Cortex of kidney (tissue), 1 donor: ENCODE measurements around the gene PSMG3.
"Not testable (repeated sequence)": the region's sequence is repeated elsewhere in the genome, so short reads cannot be mapped to it uniquely, and the experiment has no call there.

Experiments used
- DNase-seq: peaks from one replicate; lab custom pipeline; 2025; lab: John Stamatoyannopoulos, UW

Gene PSMG3

DNA sequence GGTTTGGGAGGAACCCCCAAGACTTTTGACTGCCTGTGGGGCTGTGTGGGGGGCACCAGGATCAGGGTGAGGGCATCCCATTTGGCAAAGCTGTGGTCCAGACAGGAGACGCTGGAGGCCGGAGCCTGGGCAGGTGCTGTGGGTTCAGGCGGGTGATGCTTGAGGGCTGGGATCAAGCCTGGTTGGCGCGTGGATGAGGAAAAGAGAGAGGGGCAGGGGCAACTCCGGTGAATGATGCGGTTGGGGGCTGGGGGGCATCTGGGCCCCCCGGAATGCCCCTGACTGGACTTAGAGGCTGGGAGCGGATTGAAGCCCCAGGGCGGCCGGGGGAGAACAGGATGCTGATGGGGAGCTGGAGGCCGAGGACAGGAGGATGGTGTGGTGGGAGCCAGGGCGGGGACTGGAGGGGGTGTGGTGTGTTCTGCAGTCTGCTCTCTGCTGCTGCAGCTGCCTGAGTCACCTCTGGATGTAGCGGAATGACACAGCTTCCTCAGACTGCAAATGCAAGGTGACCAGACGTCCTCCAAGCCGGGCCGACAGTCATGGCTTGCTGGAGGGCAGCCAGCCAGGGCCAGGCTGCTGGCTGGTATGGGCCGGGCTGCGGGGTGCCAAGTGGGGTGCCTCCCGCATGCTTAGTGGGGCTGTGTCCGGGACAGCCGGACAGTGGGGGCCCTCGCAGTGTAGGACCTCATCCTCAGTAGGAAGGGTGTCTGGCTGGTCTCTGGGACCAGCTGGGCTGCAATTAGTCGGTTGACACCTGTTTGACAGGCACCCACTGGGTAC, 36.1 kb downstream of the PSMG3 start:
- no peak for DNase-seq

DNA sequence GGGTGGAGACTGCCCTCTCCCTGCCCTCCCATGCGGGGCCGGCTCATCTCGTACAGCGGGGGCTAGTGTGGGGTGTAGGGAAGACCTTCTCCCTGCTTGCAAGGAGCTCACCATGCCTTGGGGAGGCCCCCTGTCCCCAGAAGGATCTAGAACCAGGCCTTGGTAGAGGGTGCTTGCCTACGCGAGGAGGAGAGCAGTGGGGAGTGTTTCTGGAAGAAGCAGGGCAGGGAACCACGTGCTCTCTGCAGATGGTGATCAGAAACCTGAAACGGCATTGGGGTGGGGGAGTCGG, 36.6 kb downstream of the PSMG3 start:
- no peak for DNase-seq

DNA sequence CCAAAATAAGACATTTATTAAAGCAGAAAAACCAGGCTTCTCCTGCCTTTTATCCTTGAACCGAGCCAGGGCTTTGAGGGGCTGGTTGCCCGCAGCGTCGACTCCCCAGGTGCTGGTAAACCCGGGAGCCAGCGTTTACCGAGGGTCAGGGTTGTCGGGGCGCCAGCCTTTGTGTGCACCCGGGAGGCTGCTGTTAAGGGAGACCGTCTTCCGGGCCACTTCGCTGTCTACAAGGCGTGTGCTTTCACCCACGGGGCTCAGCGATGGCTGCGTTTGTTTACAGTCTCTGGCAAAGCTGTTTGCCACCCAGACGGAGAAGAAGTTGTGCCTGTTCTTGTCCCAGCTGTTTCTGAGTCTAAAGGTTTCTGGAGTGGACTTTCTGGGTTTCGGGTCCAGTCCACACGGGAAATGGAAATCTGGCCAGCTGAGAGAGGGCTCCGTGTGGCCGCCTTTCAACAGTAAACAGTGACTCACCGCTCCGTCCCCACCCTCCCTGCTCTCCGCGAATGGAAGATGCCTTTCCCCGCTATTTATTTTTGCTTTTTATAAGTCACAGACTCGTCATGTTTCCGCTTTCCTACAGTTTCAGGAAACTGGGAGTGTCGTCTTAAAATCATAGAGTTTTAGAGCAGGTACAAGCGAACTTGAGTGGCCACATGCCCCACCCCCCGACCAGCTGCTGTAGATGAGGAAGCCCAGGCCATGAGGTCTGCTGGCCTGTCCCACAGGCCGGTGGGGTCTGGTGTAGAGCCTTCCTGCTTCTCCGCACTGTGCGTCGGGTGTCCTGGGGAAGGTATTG, 37.2 kb downstream of the PSMG3 start:
- no peak for DNase-seq

DNA sequence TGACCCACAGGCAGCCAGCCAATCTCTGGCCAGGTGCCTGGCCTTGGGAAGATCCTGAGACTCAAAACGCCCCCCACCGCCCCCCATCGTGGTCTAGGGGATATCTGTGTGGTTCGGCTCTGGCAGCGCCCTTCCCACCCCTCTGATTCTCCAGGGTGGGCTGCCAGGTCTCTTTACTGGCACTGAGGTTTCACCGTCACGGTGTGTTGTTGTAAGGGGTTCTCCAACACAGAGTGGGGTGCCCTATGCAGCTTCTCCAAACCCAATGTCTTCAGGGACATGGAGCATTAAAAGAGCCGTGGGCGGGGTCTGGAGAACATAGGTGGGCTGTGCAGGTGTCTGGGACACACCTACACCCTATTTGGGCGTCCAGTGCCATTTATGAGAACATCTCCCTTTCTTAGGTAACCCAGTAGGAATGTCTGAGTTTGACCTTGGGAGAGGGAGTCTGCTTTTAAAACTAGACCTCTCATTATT, 37.8 kb downstream of the PSMG3 start:
- DNase-seq: no peak

DNA sequence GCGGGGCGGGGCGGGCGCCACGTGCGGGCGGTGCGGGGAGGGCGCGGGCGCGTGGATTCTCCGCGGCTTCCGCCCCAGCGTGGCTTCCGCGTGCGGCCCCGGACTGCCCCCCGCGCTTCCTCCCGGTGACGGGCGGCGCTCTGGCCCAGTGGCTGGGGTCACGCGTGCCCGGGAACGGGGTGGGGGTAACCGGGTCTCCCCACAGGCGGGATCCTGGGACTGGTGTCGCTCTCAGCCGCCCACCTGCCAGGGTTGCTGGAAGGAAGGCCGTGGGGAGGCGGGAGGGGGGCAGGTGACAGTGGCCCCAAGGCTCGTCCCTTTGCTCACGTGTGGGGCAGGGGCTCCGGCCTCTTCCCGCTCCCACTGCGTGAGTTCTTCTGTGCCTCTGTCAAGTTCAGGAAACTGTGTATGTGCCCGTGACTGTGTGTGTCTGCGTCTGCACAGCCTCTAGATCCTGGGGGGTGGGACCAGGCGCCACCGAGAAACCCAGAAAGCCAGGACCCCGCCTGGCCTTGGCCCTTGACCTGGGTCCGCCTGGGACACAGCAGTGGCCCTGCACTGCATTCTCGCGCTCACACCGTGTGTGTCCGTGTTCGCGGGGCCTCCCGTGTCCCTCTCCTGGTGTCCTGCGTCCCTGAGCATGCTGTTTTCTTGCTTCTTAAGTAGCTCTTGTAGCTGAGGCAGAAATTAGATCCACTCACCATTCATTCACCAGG, 38.4 kb downstream of the PSMG3 start:
- DNase-seq: no peak

DNA sequence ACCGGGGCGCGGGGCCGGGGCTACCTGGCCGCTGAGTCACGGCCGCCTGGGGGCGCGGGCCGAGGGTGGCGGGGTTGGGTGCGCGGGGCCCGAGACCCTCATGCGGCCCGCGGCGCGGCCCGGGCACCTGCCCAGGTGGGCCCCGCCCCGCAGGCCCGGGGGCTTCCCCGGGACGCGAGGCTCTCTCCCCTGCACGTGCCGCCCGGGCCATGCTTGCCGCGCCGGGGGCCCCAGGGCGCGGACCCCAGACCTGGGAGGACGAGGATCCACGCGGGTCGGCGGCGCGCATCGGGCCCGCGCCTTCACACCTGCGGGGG, 38.9 kb downstream of the PSMG3 start:
- no peak for DNase-seq

DNA sequence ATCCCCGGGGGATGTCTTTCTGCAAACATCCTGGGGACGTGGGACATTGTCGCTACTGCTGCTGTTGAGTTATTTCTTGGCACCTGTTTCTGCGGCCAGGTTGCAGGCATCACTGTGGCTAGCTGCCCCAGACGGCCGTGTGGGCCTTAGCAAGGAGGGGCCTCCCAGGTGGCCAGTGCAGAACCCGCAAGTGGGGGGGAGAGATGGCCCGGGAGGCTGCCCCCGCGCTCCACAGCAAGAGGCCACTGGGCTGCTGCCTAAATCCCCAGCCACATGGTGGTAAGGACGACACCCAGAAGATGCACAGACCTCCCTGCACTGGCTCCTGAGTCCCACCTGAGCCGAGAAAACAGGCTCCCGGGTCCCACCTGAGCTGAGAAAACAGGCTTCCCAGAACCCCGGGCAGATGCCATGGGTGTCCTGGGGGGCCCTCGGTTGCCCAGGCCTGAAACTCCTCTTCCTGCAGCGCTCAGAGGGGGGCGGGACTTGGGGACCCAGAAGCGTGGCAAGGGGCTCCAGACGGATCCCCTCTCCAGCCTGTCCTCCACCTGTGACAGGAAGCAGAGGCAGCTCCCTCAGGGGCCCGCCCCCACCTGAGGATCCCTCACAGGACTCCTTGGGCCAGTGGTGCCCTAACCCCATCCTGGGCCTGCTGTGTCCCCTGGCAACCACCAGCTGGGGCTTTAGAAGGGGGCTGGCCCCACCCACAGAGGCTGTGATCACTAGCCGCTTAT, 40.3 kb downstream of the PSMG3 start:
- no peak for DNase-seq

DNA sequence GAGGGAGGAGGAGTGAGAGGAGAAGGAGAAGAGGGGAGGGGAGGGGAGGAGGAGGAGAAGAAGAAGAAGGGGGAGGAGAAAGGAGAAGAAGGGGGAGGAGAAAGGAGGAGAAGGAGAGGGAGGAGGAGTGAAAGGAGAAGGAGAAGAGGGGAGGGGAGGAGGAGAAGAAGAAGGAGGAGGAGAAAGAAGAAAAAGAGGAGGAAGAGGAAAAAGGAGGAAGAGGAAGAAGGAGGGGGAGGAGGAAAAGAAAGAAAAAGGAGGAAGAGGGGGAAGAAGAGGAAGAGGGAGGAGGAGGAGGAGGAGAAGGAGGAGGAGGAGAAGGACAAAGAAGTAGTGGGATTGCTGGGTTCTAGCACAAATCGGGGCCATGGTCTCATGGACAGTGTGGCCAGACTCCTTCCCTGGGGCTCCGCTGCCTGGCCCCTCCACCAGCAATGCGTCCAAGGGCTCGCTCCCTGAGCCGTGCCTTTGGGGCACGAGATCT, 43.5 kb downstream of the PSMG3 start:
- DNase-seq: no peak

DNA sequence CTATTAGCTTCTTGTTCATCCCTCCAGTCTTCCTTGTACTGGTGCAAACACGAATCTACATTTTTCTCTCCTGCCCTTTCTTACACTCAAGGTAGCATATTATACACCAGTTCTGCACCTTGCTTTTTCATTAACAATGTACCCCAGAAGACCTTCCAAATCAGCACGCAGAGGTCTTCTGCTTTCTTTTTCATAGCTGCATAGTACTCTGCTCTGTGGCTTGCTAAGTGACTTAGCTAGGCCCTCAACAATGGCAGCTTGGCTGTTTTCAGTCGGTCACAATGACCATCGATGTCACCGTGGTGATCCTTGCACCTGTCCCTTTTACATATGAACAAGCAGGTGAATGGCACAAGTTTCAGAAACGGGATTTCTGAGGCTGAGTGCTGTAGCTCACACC, 44.4 kb downstream of the PSMG3 start:
- no peak for DNase-seq

DNA sequence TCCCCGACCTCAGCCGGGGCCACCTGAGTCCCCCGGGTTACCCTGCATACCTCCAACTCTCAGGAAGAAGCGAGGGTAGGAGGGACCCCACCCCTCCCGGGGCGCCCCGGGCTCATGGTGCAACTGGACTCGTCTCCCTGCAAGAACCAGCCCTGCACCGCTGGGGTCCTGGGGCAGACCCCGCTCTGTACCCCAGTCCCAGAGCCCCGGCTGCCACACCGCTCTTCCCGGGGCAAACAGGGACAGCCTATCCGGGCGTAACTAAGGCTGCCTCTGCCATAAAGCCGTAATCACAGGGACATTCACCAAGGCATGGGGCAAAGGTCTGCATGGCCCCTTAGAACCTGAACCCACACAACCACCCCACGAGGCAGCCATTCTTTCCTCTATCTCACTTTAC, 46.0 kb downstream of the PSMG3 start:
- no peak for DNase-seq

DNA sequence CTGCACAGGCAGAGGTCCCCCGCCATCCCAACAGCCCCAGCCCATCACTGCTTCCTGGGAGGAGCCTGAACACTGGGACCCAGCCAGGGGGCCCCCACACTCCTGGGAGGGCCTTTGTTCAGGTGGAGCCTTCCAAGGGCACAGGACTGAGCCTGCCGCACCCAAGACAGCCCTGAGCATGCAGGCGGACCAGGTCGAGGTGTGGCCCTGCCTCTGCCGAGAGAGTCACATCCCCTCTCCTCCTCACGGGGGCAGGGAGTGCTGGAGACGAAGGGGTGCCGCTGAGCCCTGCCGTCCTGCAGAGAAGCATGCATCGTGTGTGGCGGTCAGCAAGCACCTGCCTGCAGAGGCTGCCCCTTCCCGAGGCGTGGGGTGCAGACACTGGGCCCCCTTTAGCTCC, 46.6 kb downstream of the PSMG3 start:
- no peak for DNase-seq

DNA sequence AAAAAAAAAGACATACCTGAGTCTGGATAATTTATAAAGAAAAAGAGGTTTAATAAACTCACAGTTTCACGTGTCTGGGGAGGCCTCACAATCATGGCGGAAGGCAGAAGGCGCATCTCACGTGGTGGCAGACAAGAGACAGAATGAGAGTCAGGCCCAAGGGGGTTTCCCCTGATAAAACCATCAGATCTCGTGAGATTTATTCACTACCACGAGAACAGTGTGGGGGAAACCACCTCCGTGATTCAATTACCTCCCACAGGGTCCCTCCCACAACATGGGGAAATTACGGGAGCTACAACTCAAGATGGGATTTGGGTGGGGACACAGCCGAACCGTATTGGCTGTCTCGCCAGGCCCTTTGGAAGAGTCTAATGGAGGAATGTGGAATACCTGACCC, 48.4 kb downstream of the PSMG3 start:
- no peak for DNase-seq

DNA sequence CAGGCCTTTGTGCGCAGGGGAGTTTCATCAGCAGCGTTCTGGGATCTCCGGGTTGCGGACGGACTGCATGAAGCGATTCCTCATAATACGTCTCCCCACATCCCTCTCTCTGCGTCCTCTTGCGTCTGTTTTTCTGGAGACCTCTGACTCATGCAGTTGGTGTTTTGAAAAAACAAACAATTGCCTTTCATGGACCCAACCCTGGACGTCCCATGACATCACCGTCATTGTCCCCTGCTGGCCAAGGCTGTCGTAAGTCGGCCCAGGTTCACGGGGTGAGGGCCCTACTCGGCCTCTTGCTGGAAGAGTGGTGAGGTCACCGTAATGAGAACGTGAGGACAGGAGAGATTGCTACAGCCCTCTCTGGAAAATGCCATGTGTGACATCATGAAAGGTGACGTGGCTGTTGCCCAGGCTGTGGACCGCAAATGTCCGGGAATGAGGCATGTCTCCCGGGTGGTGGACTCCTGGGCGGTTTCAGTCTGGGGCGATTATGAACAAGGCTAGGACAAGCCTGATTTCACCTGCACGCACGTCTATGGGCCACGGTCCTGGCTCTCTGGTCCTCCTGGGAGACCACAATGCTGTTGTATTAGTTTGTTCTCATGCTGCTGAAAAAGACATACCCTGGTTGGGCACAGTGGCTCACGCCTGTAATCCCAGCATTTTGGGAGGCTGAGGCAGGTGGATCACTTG, 49.1 kb downstream of the PSMG3 start:
- no peak for DNase-seq

DNA sequence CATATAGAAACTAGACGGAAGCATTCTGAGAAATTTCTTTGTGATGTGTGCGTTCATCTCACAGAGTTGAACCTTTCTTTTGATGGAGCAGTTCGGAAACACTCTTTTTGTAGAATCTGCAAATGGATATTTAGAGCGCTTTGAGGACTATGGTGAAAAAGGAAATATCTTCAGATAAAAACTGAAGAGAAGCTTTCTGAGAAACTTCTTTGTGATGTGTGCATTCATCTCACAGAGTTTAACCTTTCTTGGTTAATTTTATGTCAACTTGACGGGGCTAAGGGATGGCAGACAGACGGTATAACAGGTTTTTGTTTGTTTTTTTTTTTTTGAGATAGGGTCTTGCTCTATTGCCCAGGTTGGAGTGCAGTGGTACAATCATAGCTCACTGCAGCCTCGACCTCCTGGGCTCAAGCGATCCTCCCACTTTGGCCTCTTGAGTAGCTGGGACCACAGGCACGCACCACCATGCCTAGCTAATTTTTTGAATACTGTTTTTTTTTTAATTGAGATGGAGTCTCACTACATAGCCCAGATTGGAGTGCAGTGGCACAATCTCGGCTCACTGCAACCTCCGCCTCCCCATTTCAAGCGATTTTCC, 50.4 kb downstream of the PSMG3 start:
- DNase-seq: not testable (repeated sequence)
